Hindlimb muscle (tissue), 1 donor: Measurements from ENCODE around the gene ATP2B3. TPM values are rescaled to one million over a fixed set of nuclear protein-coding genes. Genes with fewer than 3 reads are reported as not detected.

Source experiments
- DNase-seq: peaks from one replicate; pipeline ENCODE4 v3.0.0-alpha.2; 2013
- polyA plus RNA-seq: library from polyadenylated mRNA; unstranded; fragments of 120-200 nt; gene quantifications from one replicate; pipeline ENCODE4 v1.2.1, GENCODE V29; 2013; ENCODE audit not compliant: insufficient read length

ATP2B3 gene
- polyA plus RNA-seq, 1 donor = 0.36 TPM

- DNase-seq = no peak
Observed at GRCh38 chrX:153511784-153512500, 5.5 kb upstream of the ATP2B3 start.

- no peak for DNase-seq
Observed at GRCh38 chrX:153512501-153512893, 4.9 kb upstream of the ATP2B3 start.

- DNase-seq = no peak
Observed at GRCh38 chrX:153513265-153513664, 4.2 kb upstream of the ATP2B3 start.

- no peak for DNase-seq
Observed at GRCh38 chrX:153514259-153514658, 3.2 kb upstream of the ATP2B3 start.

- no peak for DNase-seq
Observed at GRCh38 chrX:153515435-153515834, 2.0 kb upstream of the ATP2B3 start.

GRCh38 chrX:153516073-153516472, 1.4 kb upstream of the ATP2B3 start:
- no peak for DNase-seq

- no peak for DNase-seq
Observed at GRCh38 chrX:153517946-153518834, 748 bp downstream of the ATP2B3 start.

GRCh38 chrX:153519569-153520286, 2.3 kb downstream of the ATP2B3 start:
- no peak for DNase-seq

GRCh38 chrX:153520287-153520917, 3.0 kb downstream of the ATP2B3 start:
- no peak for DNase-seq

GRCh38 chrX:153521034-153521433, 3.6 kb downstream of the ATP2B3 start:
- no peak for DNase-seq

GRCh38 chrX:153522259-153522658, 4.8 kb downstream of the ATP2B3 start:
- DNase-seq = no peak

- DNase-seq = no peak
Observed at GRCh38 chrX:153523269-153523668, 5.8 kb downstream of the ATP2B3 start.

GRCh38 chrX:153524234-153524633, 6.8 kb downstream of the ATP2B3 start:
- DNase-seq = no peak

GRCh38 chrX:153525451-153525850, 8.0 kb downstream of the ATP2B3 start:
- no peak for DNase-seq

- DNase-seq = no peak
Observed at GRCh38 chrX:153526042-153526441, 8.6 kb downstream of the ATP2B3 start.

GRCh38 chrX:153526801-153527200, 9.4 kb downstream of the ATP2B3 start:
- DNase-seq = no peak

GRCh38 chrX:153527208-153527607, 9.8 kb downstream of the ATP2B3 start:
- no peak for DNase-seq

- DNase-seq = no peak
Observed at GRCh38 chrX:153530411-153531129, 13.1 kb downstream of the ATP2B3 start.

GRCh38 chrX:153533091-153533490, 15.6 kb downstream of the ATP2B3 start:
- DNase-seq = no peak

- no peak for DNase-seq
Observed at GRCh38 chrX:153537080-153537479, 19.6 kb downstream of the ATP2B3 start.

- DNase-seq = no peak
Observed at GRCh38 chrX:153537526-153538295, 20.3 kb downstream of the ATP2B3 start.
